Stimulated activated CD8-positive, alpha-beta memory T cell treated with anti-CD3 and anti-CD28 coated beads, Interleukin-4, amount 100 ng/mL, for 1 hour (primary cell): Measurements from ENCODE around the gene HEYL.
A peak's percentile ranks its signal among the peaks of the same experiment; 100 is the strongest.
"Not testable (repeated sequence)": the region's sequence is repeated elsewhere in the genome, so short reads cannot be mapped to it uniquely, and the experiment has no call there.

ENCODE experiments used
- DNase-seq, 2 donors: peaks; one replicate each; pipeline ENCODE4 v3.0.0-alpha.2; 2020; ENCODE audit warnings: low read depth in 2 of 2, low spot score in 1 of 2

HEYL gene

DNA sequence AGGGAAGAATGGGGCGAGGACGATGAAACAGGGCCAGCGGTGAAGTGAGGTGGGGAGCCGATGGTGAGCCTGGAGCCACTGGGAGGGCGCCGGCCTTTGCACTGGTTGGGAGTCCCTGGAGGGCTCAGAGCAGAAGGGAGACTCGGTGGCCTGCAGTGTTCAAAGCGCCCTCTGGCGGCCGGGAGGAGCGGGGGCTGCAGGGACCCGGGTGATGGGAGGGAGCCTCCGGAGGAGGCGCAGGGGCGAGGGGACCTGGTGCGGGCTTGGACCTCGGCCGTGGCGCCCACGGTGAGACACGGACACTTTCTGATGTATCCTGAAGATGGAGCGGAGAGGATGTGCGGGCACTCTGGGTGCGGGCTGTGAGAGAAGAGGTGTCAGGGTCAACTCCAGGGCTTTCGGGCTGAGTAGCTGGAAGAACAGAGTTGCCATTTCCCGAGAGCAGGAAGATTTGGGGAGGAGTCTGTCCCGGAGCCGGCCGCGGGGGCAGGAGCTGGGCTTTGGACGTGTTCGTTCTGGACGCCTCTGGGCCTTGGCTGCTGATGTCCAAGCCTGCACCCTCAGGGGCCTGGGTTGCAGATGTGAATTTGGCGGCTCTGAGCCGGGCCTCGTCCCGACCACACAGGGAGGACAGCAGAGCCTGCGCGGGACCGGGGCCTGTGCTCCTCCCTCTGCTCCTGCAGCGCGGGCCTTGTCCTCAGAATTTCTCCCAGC, 29.7 kb downstream of the HEYL start:
- DNase-seq, result peak; percentile 59 to 60

DNA sequence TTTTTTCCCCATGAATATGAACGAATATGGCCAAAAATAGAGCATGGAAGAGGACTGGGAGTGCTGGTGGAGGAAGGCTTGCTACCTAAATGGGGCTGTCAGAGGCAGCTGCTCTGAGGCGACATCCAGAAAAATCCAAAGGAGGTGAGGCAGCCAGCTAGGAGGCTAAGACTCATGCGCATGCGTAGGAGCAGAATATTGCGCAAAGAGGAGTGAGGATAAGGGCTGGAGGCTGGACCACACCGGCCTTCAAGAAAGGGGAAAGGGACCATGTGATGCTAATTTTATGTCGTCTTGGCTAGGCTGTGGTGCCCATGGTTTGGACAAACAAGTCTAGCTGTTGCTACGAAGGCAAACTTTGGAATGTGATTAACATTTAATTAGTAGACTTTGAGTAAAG, 30.5 kb downstream of the HEYL start:
- no peak for DNase-seq

DNA sequence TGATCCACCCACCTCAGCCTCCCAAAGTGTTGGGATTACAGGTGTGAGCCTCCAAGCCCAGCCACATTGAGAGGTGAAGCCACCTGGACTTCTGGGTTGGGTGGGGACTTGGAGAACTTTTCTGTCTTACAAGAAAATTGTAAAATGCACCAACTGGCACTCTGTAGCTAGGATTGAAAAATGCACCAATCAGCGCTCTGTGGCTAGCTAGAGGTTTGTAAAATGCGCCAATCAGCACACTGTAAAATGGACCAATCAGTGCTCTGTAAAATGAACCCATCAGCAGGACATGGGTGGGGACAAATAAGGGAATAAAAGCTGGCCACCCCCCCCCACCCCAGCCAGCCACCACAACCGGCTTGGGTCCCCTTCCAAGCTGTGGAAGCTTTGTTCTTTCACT, 35.8 kb downstream of the HEYL start:
- DNase-seq, result not testable (repeated sequence)

DNA sequence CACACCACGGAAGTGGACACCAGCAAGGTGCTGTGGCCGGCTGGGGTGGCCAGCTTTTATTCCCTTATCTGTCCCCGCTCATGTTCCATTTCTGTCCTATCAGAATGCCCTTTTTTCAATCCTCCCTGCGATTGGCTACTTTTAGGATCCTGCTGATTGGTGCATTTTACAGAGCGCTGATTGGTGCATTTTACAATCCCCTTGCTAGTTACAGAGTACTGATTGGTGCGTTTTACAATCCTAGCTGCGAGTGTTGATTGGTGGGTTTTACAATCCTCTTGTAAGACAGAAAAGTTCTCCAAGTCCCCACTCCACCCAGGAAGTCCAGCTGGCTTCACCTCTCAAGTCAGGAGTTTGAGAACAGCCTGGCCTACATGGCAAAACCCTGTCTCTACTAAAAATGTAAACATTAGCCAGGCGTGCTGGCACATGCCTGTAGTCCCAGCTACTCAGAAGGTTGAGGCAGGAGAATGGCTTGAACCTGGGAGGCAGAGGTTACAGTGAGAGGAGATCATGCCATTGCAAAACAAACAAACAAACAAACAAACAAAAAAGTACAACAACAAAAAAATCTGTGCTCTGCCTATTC, 37.7 kb downstream of the HEYL start:
- DNase-seq, result not testable (repeated sequence)

DNA sequence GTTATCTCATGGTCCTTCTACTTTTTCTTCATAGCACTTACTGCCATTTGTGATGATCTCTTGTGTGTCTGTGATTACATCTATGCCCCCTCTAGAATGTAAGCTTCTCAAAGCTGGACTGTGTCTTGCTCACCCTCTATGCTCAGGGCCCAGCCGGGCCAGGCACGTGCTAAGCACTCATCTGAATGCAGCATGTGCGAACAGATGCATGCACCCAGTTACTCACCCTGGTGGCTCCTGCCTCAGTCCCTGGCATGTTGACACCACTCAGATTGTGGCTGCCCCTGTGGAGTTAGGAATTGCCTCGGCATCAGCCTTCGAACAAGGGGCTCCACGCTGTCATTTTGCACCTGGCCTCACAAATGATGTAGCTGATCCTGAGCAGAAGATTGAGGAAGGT, 43.3 kb downstream of the HEYL start:
- DNase-seq, result no peak

DNA sequence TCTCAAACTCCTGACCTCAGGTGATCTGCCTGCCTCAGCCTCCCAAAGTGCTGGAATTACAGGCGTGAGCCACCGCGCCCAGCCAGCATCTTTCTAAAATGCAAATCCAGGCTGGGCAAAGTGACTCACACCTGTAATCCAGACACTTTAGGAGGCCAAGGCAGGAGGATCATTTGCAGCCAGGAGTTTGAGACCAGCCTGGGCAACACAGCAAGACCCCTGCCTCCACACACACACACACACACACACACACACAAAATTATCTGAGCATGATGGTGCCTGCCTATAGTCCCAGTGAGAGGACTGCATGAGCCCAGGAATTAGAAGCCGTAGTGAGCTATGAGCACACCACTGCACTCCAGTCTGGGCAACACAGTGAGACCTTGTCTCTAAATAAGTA, 46.1 kb downstream of the HEYL start:
- no peak for DNase-seq

DNA sequence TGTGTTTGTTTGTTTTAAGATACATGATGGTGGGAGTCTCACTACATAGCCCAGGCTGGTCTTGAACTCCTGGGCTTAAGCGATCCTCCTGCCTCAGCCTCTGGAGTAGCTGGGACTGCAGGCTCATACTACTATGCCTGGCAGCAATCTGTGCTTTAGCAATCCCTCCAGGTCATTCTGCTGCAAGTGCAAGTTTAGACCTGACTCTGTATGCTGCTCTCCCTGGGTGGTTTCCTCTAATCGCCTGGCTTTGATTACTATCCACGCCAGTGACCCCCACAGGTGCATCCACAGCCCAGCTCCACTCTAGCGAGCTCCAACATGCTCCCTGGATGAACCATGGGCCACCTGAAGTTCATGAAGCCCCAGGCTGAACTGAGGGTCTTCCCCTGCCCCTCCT, 47.4 kb downstream of the HEYL start:
- no peak for DNase-seq

DNA sequence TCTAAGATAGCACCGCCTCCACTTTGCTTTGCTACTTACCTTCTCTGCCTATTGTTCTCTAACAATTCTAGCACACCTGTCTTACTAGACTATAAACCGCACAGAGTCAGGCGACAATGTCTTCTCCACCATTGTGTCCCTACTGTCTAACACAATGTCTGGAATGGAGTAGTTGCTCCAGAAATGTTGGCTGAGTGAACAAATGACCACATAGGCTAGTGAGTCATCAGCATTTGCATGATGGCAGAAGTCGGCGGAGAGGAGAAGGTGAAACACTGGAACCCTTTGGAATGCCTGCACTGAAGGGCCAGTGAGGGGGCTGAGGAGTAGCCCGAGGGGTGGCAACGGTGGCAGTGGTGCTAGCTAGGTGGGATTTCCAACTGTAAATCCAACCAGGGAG, 48.9 kb downstream of the HEYL start:
- no peak for DNase-seq

DNA sequence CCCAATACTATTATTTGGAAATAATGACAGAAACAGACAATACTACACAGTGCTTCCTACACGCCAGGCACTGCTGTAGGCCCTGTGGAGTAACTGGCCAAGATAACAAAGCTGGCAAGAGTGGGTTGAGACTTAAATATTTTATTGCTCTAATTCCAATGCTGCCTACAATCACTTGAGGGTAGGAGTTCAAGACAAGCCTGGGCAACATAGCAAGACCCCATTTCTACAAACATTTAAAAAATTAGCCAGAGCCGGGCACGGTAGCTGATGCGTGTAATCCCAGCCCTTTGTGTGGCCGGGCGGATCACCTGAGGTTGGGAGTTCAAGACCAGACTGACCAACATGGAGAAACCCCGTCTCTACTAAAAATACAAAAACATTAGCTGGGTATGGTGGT, 53.5 kb downstream of the HEYL start:
- DNase-seq, result no peak

DNA sequence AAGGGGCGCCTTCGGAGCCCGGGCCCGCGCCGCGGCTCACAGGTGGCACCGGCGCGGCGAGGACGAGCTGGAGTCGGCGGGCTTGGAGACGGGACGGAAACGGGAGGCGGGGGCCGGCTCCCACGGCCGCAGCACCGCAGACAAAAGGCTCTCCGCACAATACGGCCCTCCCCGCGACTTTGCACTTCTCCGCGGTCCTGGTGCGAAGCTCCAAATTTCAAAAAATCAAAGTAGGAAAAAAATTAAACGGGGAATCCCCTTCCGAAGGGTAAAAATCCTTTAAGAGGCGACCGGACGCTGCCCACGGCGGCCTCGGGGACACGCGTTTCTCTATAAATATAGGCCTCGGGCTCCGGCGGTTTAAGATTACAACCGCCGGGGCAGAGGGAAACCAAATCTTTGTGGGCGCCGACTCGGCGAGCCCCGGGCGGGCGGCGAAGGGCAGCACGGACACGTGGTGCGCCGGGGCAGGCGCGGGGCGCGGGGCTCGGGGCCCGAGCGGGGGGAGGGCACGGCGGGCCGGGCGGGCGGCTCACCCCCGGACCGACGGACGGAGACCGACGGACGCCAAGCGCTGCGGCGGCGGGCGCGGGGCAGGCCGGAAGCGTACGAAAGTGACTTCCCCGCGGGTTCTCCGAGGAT, 63.3 kb downstream of the HEYL start:
- DNase-seq, result no peak

DNA sequence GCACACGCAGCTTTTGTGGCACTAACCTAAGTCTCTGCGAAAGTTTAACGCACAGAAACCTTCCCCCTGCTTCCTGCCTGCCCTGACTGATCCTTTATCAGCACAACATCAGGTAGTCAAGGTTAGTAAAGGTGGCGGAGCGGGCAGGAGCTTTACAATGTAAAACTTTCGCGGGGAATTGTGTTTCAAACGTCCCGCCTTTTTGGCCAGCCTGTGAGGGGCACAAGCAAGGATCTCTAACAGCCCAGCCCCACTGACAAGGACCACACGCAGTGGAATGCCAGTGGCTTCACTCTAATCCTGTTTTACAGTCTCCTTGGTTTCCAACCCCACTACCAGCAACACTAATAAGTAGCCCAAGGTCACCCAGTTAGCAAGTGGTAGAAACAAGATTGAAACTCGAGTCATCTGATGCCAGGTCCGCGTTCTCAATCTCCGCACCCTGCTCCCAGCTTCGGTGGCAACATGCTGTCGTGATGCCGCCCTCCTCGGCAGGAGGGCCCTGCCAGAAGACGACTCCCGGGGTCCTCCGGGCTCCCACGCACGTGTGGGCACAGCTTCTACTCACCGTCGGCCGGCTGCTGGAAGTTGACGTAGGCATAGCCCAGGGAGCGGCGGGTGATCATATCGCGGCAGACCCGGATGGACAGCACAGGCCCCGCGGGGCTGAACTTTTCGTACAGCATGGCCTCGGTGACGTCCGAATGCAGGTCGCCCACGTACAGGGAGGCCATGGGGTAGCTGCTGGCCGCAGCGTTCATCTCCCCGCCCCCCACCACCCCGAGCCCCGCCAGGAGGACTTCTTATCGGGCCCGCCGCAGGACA, 64.0 kb downstream of the HEYL start:
- no peak for DNase-seq

DNA sequence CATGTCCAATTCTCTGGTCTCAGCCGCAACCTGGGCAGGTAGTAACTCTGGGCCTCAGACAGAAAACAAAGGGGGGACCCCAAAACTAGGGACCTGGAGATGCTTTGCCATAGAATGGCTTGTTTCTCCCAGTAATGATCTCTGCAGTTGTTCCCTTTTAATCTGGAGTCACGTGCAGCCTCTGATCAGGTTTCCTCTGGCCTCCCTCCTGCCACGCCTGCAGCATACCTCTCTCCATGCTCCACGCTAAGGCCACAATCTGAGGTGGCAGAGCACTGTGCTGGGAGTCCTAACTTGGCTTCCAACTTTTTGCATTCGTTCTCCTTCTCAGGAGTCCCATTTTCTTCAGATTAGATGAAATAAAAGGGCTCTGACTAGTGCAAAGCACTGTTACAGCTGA, 64.8 kb downstream of the HEYL start:
- DNase-seq, result no peak
